T-helper 1 cell treated with Interleukin-12 subunit alpha and Interleukin-12 subunit beta and Interleukin-4 antibody, amounts not matched to agents 30 μg/mL and 1 μg/mL, for 36 hours (primary cell): ENCODE measurements around the gene C2orf78.
A peak's percentile ranks its signal among the peaks of the same experiment; 100 is the strongest.
"Not testable (repeated sequence)": the region's sequence is repeated elsewhere in the genome, so short reads cannot be mapped to it uniquely, and the experiment has no call there.

Experiments
- H3K27ac Mint-ChIP-seq: one replicate; pipeline ENCODE4 v1.8.0; 2021; ENCODE audit warnings: mild to moderate bottlenecking, mixed read lengths
- H3K27me3 Mint-ChIP-seq: one replicate; pipeline ENCODE4 v1.8.0; 2021; ENCODE audit warnings: low read depth, mixed read lengths
- H3K36me3 Mint-ChIP-seq: one replicate; pipeline ENCODE4 v1.8.0; 2021; ENCODE audit warnings: low read depth, mixed read lengths
- H3K4me1 Mint-ChIP-seq: one replicate; pipeline ENCODE4 v1.8.0; 2021; ENCODE audit warnings: low read depth, mixed read lengths
- H3K4me3 Mint-ChIP-seq: one replicate; pipeline ENCODE4 v1.8.0; 2021; ENCODE audit warnings: mild to moderate bottlenecking, moderate library complexity, mixed read lengths
- H3K9me3 Mint-ChIP-seq: one replicate; pipeline ENCODE4 v1.8.0; 2021; ENCODE audit warnings: mixed read lengths

The C2orf78 gene

GRCh38 chr2:73783883-73784282 is at the start of gene C2orf78:
C2orf78 (plus strand) TSS chr2:73784183; CDS start chr2:73784310, 127 bp downstream.
- not testable (repeated sequence) for H3K4me1 Mint-ChIP-seq, H3K27ac Mint-ChIP-seq, H3K36me3 Mint-ChIP-seq, H3K27me3 Mint-ChIP-seq, H3K9me3 Mint-ChIP-seq, H3K4me3 Mint-ChIP-seq

- no peaks in the 10 kb centered on the region for H3K27me3 Mint-ChIP-seq
- peaks cover 26% of the 10 kb centered on the region for H3K36me3 Mint-ChIP-seq
- peak overlapping the region; percentile 93 for H3K4me3 Mint-ChIP-seq
- peak overlapping the region; percentile 87 for H3K27ac Mint-ChIP-seq
- peaks cover 5% of the 10 kb centered on the region for H3K9me3 Mint-ChIP-seq
- H3K4me1 Mint-ChIP-seq, result peaks cover 13% of the 10 kb centered on the region
Observed at GRCh38 chr2:73736378-73736777, 47.6 kb upstream of the C2orf78 start.

- Mint-ChIP-seq H3K9me3 (peaks cover 5% of the 10 kb centered on the region), H3K27me3 (no peaks in the 10 kb centered on the region), H3K4me1 (peaks cover 13% of the 10 kb centered on the region), H3K27ac (peak within 1 kb of the TSS; percentile 87), H3K36me3 (peaks cover 31% of the 10 kb centered on the region), H3K4me3 (peak within 1 kb of the TSS; percentile 93)
Observed at GRCh38 chr2:73736855-73737779, 46.9 kb upstream of the C2orf78 start, which contains the start of gene TPRKB. TPRKB (minus strand) TSS chr2:73737345; CDS start chr2:73734569, 2,776 bp downstream.

- Mint-ChIP-seq H3K27ac (no peak overlapping the region), H3K4me1 (peaks cover 13% of the 10 kb centered on the region), H3K4me3 (no peak overlapping the region), H3K36me3 (peaks cover 27% of the 10 kb centered on the region), H3K9me3 (peaks cover 5% of the 10 kb centered on the region), H3K27me3 (no peaks in the 10 kb centered on the region)
Observed at GRCh38 chr2:73739101-73739500, 44.9 kb upstream of the C2orf78 start.

GRCh38 chr2:73740767-73741166 is 43.2 kb upstream of the C2orf78 start:
- peaks cover 32% of the 10 kb centered on the region for H3K36me3 Mint-ChIP-seq
- H3K27me3 Mint-ChIP-seq, result no peaks in the 10 kb centered on the region
- H3K4me1 Mint-ChIP-seq, result peaks cover 13% of the 10 kb centered on the region
- H3K9me3 Mint-ChIP-seq, result peaks cover 5% of the 10 kb centered on the region
- H3K27ac Mint-ChIP-seq, result no peak overlapping the region
- no peak overlapping the region for H3K4me3 Mint-ChIP-seq

GRCh38 chr2:73746015-73746876 is 37.7 kb upstream of the C2orf78 start:
- peaks cover 2% of the 10 kb centered on the region for H3K4me1 Mint-ChIP-seq
- H3K27ac Mint-ChIP-seq, result no peak overlapping the region
- no peaks in the 10 kb centered on the region for H3K27me3 Mint-ChIP-seq
- H3K9me3 Mint-ChIP-seq, result no peaks in the 10 kb centered on the region
- H3K4me3 Mint-ChIP-seq, result no peak overlapping the region
- H3K36me3 Mint-ChIP-seq, result peaks cover 44% of the 10 kb centered on the region

GRCh38 chr2:73746877-73747208 is 37.1 kb upstream of the C2orf78 start:
- Mint-ChIP-seq H3K4me1 (peaks cover 2% of the 10 kb centered on the region), H3K9me3 (no peaks in the 10 kb centered on the region), H3K27ac (no peak overlapping the region), H3K27me3 (no peaks in the 10 kb centered on the region), H3K36me3 (peaks cover 38% of the 10 kb centered on the region), H3K4me3 (no peak overlapping the region)

- Mint-ChIP-seq H3K27ac (no peak overlapping the region), H3K27me3 (no peaks in the 10 kb centered on the region), H3K36me3 (peaks cover 30% of the 10 kb centered on the region), H3K9me3 (no peaks in the 10 kb centered on the region), H3K4me1 (peaks cover 2% of the 10 kb centered on the region), H3K4me3 (no peak overlapping the region)
Observed at GRCh38 chr2:73749314-73749713, 34.7 kb upstream of the C2orf78 start.

GRCh38 chr2:73754332-73754731 is 29.7 kb upstream of the C2orf78 start:
- not testable (repeated sequence) for H3K27me3 Mint-ChIP-seq, H3K27ac Mint-ChIP-seq, H3K9me3 Mint-ChIP-seq, H3K36me3 Mint-ChIP-seq, H3K4me1 Mint-ChIP-seq, H3K4me3 Mint-ChIP-seq

GRCh38 chr2:73759285-73759764 is 24.7 kb upstream of the C2orf78 start:
- Mint-ChIP-seq H3K4me1 (no peaks in the 10 kb centered on the region), H3K27ac (no peak overlapping the region), H3K27me3 (no peaks in the 10 kb centered on the region), H3K4me3 (no peak overlapping the region), H3K9me3 (no peaks in the 10 kb centered on the region), H3K36me3 (peaks cover 20% of the 10 kb centered on the region)

- no peaks in the 10 kb centered on the region for H3K4me1 Mint-ChIP-seq
- no peaks in the 10 kb centered on the region for H3K27me3 Mint-ChIP-seq
- H3K36me3 Mint-ChIP-seq, result peaks cover 19% of the 10 kb centered on the region
Observed at GRCh38 chr2:73759904-73760303, 24.1 kb upstream of the C2orf78 start.

GRCh38 chr2:73762571-73762970 is 21.4 kb upstream of the C2orf78 start:
- Mint-ChIP-seq H3K36me3 (peaks cover 35% of the 10 kb centered on the region), H3K4me3 (no peak overlapping the region), H3K27me3 (no peaks in the 10 kb centered on the region), H3K27ac (no peak overlapping the region), H3K4me1 (no peaks in the 10 kb centered on the region), H3K9me3 (no peaks in the 10 kb centered on the region)

More at GRCh38 chr2:73759904-73760303, 24.1 kb upstream of the C2orf78 start:
- Mint-ChIP-seq H3K9me3 (no peaks in the 10 kb centered on the region), H3K27ac (no peak overlapping the region), H3K4me3 (no peak overlapping the region)

GRCh38 chr2:73764945-73765344 is 19.0 kb upstream of the C2orf78 start:
- peaks cover 47% of the 10 kb centered on the region for H3K36me3 Mint-ChIP-seq
- H3K4me3 Mint-ChIP-seq, result no peak overlapping the region
- no peaks in the 10 kb centered on the region for H3K9me3 Mint-ChIP-seq
- H3K4me1 Mint-ChIP-seq, result no peaks in the 10 kb centered on the region
- no peaks in the 10 kb centered on the region for H3K27me3 Mint-ChIP-seq
- H3K27ac Mint-ChIP-seq, result no peak overlapping the region

- Mint-ChIP-seq H3K9me3 (no peaks in the 10 kb centered on the region), H3K4me3 (no peak overlapping the region), H3K4me1 (peaks cover 2% of the 10 kb centered on the region), H3K27ac (no peak overlapping the region), H3K27me3 (no peaks in the 10 kb centered on the region), H3K36me3 (peaks cover 49% of the 10 kb centered on the region)
Observed at GRCh38 chr2:73766349-73766748, 17.6 kb upstream of the C2orf78 start.
